ENCODE data around the gene ZNF423. TPM values are rescaled to one million over a fixed set of nuclear protein-coding genes. Genes with fewer than 3 reads are reported as not detected.
"Not testable (repeated sequence)": the region's sequence is repeated elsewhere in the genome, so short reads cannot be mapped to it uniquely, and the experiment has no call there.

Gene ZNF423
- total and polyA plus RNA-seq, 7 donors = 0.69 to 19.7 (median 3.6) TPM

- intact Hi-C loops (cut with DNase I) = no loop called here
- WGBS, 2 donors = 96% methylated on average over 12 of the region's 12 CpGs
- H3K27ac ChIP-seq = no peak overlapping the region
- H3K36me3 ChIP-seq = no peaks in the 10 kb centered on the region
- no peak for TF ChIP-seq POLR2AphosphoS5 (IDR thresholded peaks at IDR 0.05)
- H3K27me3 ChIP-seq = no peaks in the 10 kb centered on the region
- H3K4me3 ChIP-seq = no peak overlapping the region
- no peaks in the 10 kb centered on the region for H3K9me3 ChIP-seq
- no peaks in the 10 kb centered on the region for H3K4me1 ChIP-seq
- no peak for DNase-seq
Measured at GRCh38 chr16:49574826-49575225, 281.1 kb downstream of the ZNF423 start.

GRCh38 chr16:49567950-49568349 is 288.0 kb downstream of the ZNF423 start:
- Histone ChIP-seq H3K4me1 (peaks cover 0 to 10% (median 0%) of the 10 kb centered on the region in 4 donors), H3K27me3 (no peaks in the 10 kb centered on the region), H3K36me3 (no peaks in the 10 kb centered on the region), H3K9me3 (no peaks in the 10 kb centered on the region), H3K27ac (no peak overlapping the region), H3K4me3 (no peak overlapping the region)
- intact Hi-C loops (cut with DNase I) = no loop called here
- no peak for TF ChIP-seq CTCF (IDR thresholded peaks at IDR 0.05)
- no peak for TF ChIP-seq POLR2AphosphoS5 (IDR thresholded peaks at IDR 0.05)
- TF ChIP-seq POLR2A (IDR thresholded peaks at IDR 0.05) = no peak
- TF ChIP-seq EP300 (IDR thresholded peaks at IDR 0.05) = no peak
- WGBS, 2 donors = 95 to 96% methylated on average over 1 of the region's 1 CpG
- DNase-seq = no peak

- Histone ChIP-seq H3K4me3 (no peak overlapping the region), H3K9me3 (no peaks in the 10 kb centered on the region), H3K4me1 (peaks cover 0 to 10% (median 0%) of the 10 kb centered on the region in 4 donors), H3K36me3 (no peaks in the 10 kb centered on the region), H3K27ac (no peak overlapping the region), H3K27me3 (no peaks in the 10 kb centered on the region)
- no peak for DNase-seq
- intact Hi-C loops (cut with DNase I) = no loop called here
- WGBS, 2 donors = 86 to 92% methylated on average over 6 of the region's 6 CpGs
- TF ChIP-seq CTCF (IDR thresholded peaks at IDR 0.05) = no peak
Measured at GRCh38 chr16:49566432-49566831, 289.5 kb downstream of the ZNF423 start.

- no peak overlapping the region for H3K4me3 ChIP-seq
- no peak for TF ChIP-seq EP300 (IDR thresholded peaks at IDR 0.05)
- no peak for TF ChIP-seq CTCF (IDR thresholded peaks at IDR 0.05)
- TF ChIP-seq POLR2AphosphoS5 (IDR thresholded peaks at IDR 0.05) = no peak
- TF ChIP-seq POLR2A (IDR thresholded peaks at IDR 0.05) = no peak
- no peaks in the 10 kb centered on the region for H3K27me3 ChIP-seq
- intact Hi-C loops (cut with DNase I) = no loop called here
- 80 to 81% methylated on average over 14 of the region's 14 CpGs for WGBS, 2 donors
- H3K4me1 ChIP-seq = peaks cover 0 to 10% (median 0%) of the 10 kb centered on the region in 4 donors
- no peak for DNase-seq
- H3K9me3 ChIP-seq = no peaks in the 10 kb centered on the region
- no peaks in the 10 kb centered on the region for H3K36me3 ChIP-seq
- H3K27ac ChIP-seq = peak overlapping the region in 1 of 4 donors; percentile 5
Measured at GRCh38 chr16:49564496-49565229, 291.2 kb downstream of the ZNF423 start.

- intact Hi-C loops (cut with DNase I) = no loop called here
- WGBS, 2 donors = 94% methylated on average over 2 of the region's 2 CpGs
- H3K27me3 ChIP-seq = no peaks in the 10 kb centered on the region
Measured at GRCh38 chr16:49563666-49564065, 292.2 kb downstream of the ZNF423 start.

GRCh38 chr16:49562894-49563293 is 293.0 kb downstream of the ZNF423 start:
- H3K27ac ChIP-seq; H3K27me3 ChIP-seq; H3K9me3 ChIP-seq; intact Hi-C loops (cut with DNase I); H3K36me3 ChIP-seq; H3K4me3 ChIP-seq; DNase-seq: not testable (repeated sequence)
- 85 to 87% methylated on average over 8 of the region's 8 CpGs for WGBS, 2 donors
- H3K4me1 ChIP-seq = peaks cover 0 to 10% (median 0%) of the 10 kb centered on the region in 4 donors

More at GRCh38 chr16:49563666-49564065, 292.2 kb downstream of the ZNF423 start:
- Histone ChIP-seq H3K36me3 (no peaks in the 10 kb centered on the region), H3K27ac (no peak overlapping the region), H3K9me3 (no peaks in the 10 kb centered on the region), H3K4me3 (no peak overlapping the region), H3K4me1 (peaks cover 0 to 10% (median 0%) of the 10 kb centered on the region in 4 donors)
- TF ChIP-seq EP300 (IDR thresholded peaks at IDR 0.05) = no peak
- TF ChIP-seq CTCF (IDR thresholded peaks at IDR 0.05) = no peak
- TF ChIP-seq POLR2AphosphoS5 (IDR thresholded peaks at IDR 0.05) = no peak
- no peak for TF ChIP-seq POLR2A (IDR thresholded peaks at IDR 0.05)
- DNase-seq = no peak
